K562 (cell line): ENCODE data around the gene NINJ2. TPM values are rescaled to one million over a fixed set of nuclear protein-coding genes. Genes with fewer than 3 reads are reported as not detected.

Experiments
- ATAC-seq: fragments of 200-7000 bp; cut with Tn5 transposase; 3 replicates; pipeline ENCODE4 v1.9.1; 2020; ENCODE audit warnings: moderate library complexity
- BruUV-seq: library from RNA; stranded (reverse); fragments of 400-500 nt; replicated peaks from 2 replicates; lab custom pipeline; 2021; lab: Mats Ljungman, UMichigan
- CTCF ChIA-PET: fragments of 300-600 bp; formaldehyde crosslinking; extraction: SDS; loops from one replicate; lab custom pipeline; 2021; ENCODE audit warnings: low intra/inter-chr PET ratio; lab: Yijun Ruan, JAX
- POLR2A ChIA-PET: fragments of 300-600, 350-650 bp; sonication (Branson Sonifier 250); formaldehyde crosslinking; extraction: SDS; loops from one replicate; lab custom pipeline; 2021; ENCODE audit warnings: antibody characterized with exemption, inconsistent platforms; lab: Yijun Ruan, JAX
- DNase-seq, 4 experiments: peaks; one replicate each; pipeline versions ENCODE4 v3.0.0 to v3.0.0-alpha.2; 2011 to 2018; ENCODE audit warnings: low spot score in 3 of 4, mixed read lengths in 3 of 4; ENCODE audit errors: extremely low read depth in 1 of 4
- FAIRE-seq: peaks from 2 replicates; lab custom pipeline; 2011; peaks lifted over from hg19 to GRCh38; lab: Jason Lieb, UNC
- H2AFZ ChIP-seq: 2 replicates; pipeline ENCODE4 v1.6.0; 2011; ENCODE audit warnings: low read depth, low read length, control low read depth, inconsistent platforms
- H3K27ac ChIP-seq: fragments of 200-600 bp; 3 replicates; pipeline ENCODE4 v1.8.0; 2011; ENCODE audit warnings: low read depth, mild to moderate bottlenecking, control low read depth, inconsistent platforms, low read length, moderate library complexity, mixed read lengths; ENCODE audit errors: extremely low read depth
- H3K27me3 ChIP-seq, 2 experiments: fragments of 300-600 bp in 1 of 2; 2 replicates in 1 of 2; 3 replicates in 1 of 2; pipeline versions ENCODE4 v1.6.0 to v1.8.0; 2011; ENCODE audit warnings: inconsistent platforms in 2 of 2, low read length in 2 of 2, mild to moderate bottlenecking in 1 of 2, mixed read lengths in 1 of 2, moderate library complexity in 1 of 2; ENCODE audit not compliant: control insufficient read depth in 2 of 2, insufficient read depth in 2 of 2
- H3K36me3 ChIP-seq: fragments of 300-600 bp; 3 replicates; pipeline ENCODE4 v1.8.0; 2011; ENCODE audit warnings: mild to moderate bottlenecking, low read length, inconsistent platforms; ENCODE audit not compliant: control insufficient read depth, insufficient read depth
- H3K4me1 ChIP-seq, 2 experiments: fragments of 200-600 bp in 1 of 2; replicated peaks in 1 of 2; 2 replicates in 1 of 2; 3 replicates in 1 of 2; pipeline versions ENCODE4 v1.5.1 to v1.8.0; 2011; ENCODE audit warnings: inconsistent platforms in 2 of 2, low read length in 2 of 2, mild to moderate bottlenecking in 1 of 2, mixed read lengths in 1 of 2, moderate library complexity in 1 of 2; ENCODE audit not compliant: control insufficient read depth in 2 of 2, insufficient read depth in 2 of 2
- H3K4me2 ChIP-seq: 2 replicates; pipeline ENCODE4 v1.6.1; 2011; ENCODE audit warnings: low read length, control low read depth, inconsistent platforms, mixed read lengths; ENCODE audit not compliant: insufficient read depth
- H3K4me3 ChIP-seq: fragments of 200-600 bp; sonication (generic), shearing (Covaris generic); 2 replicates; pipeline ENCODE4 v1.5.1; 2016; ENCODE audit warnings: control low read depth, inconsistent platforms
- H3K79me2 ChIP-seq: fragments of 200-600 bp; 3 replicates; pipeline ENCODE4 v1.8.0; 2011; ENCODE audit warnings: low read length, inconsistent platforms; ENCODE audit not compliant: control insufficient read depth, insufficient read depth
- H3K9ac ChIP-seq, 2 experiments: 2 replicates each; pipeline versions ENCODE4 v1.6.0 to v1.6.1; 2011; ENCODE audit warnings: low read depth in 2 of 2, low read length in 2 of 2, control low read depth in 1 of 2, inconsistent platforms in 1 of 2, mild to moderate bottlenecking in 1 of 2, mixed read lengths in 1 of 2; ENCODE audit not compliant: insufficient read depth in 1 of 2
- H3K9me1 ChIP-seq: one replicate; pipeline ENCODE4 v1.6.0; 2011; ENCODE audit warnings: inconsistent platforms, mild to moderate bottlenecking, low read length, moderate library complexity; ENCODE audit not compliant: control insufficient read depth, insufficient read depth
- H3K9me3 ChIP-seq: replicated peaks from 2 replicates; pipeline ENCODE4 v1.5.1; 2011; ENCODE audit warnings: low read depth, low read length, inconsistent platforms; ENCODE audit not compliant: control insufficient read depth, insufficient read depth
- H4K20me1 ChIP-seq: replicated peaks from 2 replicates; pipeline ENCODE4 v1.6.1; 2011; ENCODE audit warnings: low read length, inconsistent platforms, mixed read lengths; ENCODE audit not compliant: control insufficient read depth, insufficient read depth
- HEY1 ChIP-seq: fragments of 250-450 bp; sonication (Bioruptor Pico); IDR thresholded peaks from 2 replicates; pipeline ENCODE4 v1.5.0; 2020; ENCODE audit warnings: mild to moderate bottlenecking, moderate library complexity, borderline replicate concordance
- KDM5B ChIP-seq: fragments of 200-600 bp; sonication (generic); IDR thresholded peaks from 2 replicates; pipeline ENCODE4 v1.6.1; 2012; ENCODE audit warnings: low read depth, mild to moderate bottlenecking, moderate library complexity, low read length, control low read depth, inconsistent platforms; ENCODE audit not compliant: insufficient replicate concordance
- MCM2 ChIP-seq: fragments of 450-650 bp; IDR thresholded peaks from 2 replicates; pipeline ENCODE4 v1.6.1; 2017; ENCODE audit warnings: low read depth, mild to moderate bottlenecking
- MEF2D ChIP-seq: conservative IDR thresholded peaks from 2 replicates; pipeline ENCODE4 v1.6.1; 2016; ENCODE audit warnings: low read depth, missing genetic modification characterization, missing compliant biosample characterization
- NFE2L1 ChIP-seq: fragments of 450-650 bp; IDR thresholded peaks from 2 replicates; pipeline ENCODE4 v1.6.1; 2016; ENCODE audit warnings: missing genetic modification characterization, low read depth, mild to moderate bottlenecking, missing compliant biosample characterization, moderate library complexity, borderline replicate concordance
- PCBP2 ChIP-seq: fragments of 200-400 bp; formaldehyde crosslinking; IDR thresholded peaks from 2 replicates; pipeline ENCODE4 v1.6.1; 2018; ENCODE audit warnings: low read length, low read depth, mild to moderate bottlenecking, moderate library complexity; ENCODE audit not compliant: poor library complexity, severe bottlenecking
- POLR2AphosphoS2 ChIP-seq: IDR thresholded peaks from 2 replicates; pipeline ENCODE4 v1.6.1; 2012; ENCODE audit warnings: low read length, improper control_type of control experiment
- SRF ChIP-seq, 2 experiments: fragments of 250-450, 450-650 bp in 1 of 2; sonication (Bioruptor Pico) in 1 of 2; sonication (generic) in 1 of 2; formaldehyde crosslinking; IDR thresholded peaks; 2 replicates each; pipeline versions ENCODE4 v1.5.0 to v1.5.1; 2020 to 2022; ENCODE audit warnings: mild to moderate bottlenecking in 1 of 2, missing genetic modification reagents in 1 of 2
- ZNF263 ChIP-seq: sonication (generic); formaldehyde crosslinking; IDR thresholded peaks from 2 replicates; pipeline ENCODE4 v1.8.0; 2022; ENCODE audit warnings: mild to moderate bottlenecking, missing genetic modification reagents, borderline replicate concordance
- WGBS: fragments of 100-300 bp; shearing (Covaris generic); methylation state at CpG from one replicate; pipeline ENCODE4 v1.1.6; 2016; ENCODE audit warnings: low coverage, mixed read lengths; ENCODE audit not compliant: insufficient coverage; ENCODE audit errors: missing lambda C conversion rate; 5-methylcytosine and 5-hydroxymethylcytosine counted together
- in situ Hi-C: fragments of 300-500 bp; cut with MboI; formaldehyde crosslinking; loops from 4 replicates; pipeline ENCODE4 v1.15.0; 2018; ENCODE audit warnings: inconsistent platforms, mixed read lengths
- intact Hi-C: fragments of 100-400 bp; cut with micrococcal nuclease; formaldehyde crosslinking; loops from 2 replicates; pipeline ENCODE4 v1.14.2; 2022
- polyA plus RNA-seq, 8 experiments: library from polyadenylated mRNA; depleted of rRNA in 4 of 8; stranded (reverse) in 5 of 8; unstranded in 3 of 8; fragments of >200 nt; fragmentation: Nextera tagmentation in 2 of 8; fragmentation: Illumina TruSeq in 1 of 8; extraction: Ambion mirVana in 2 of 8; extraction: Trizol in 1 of 8; gene quantifications; 2 replicates each; pipeline versions ENCODE4 v1.2.1 to v1.2.3, GENCODE V29; 2011 to 2014; ENCODE audit warnings: inconsistent platforms in 1 of 8, missing spikeins in 1 of 8
- total RNA-seq, 7 experiments: library from RNA; depleted of rRNA in 6 of 7; stranded (reverse); fragments of >200 nt in 6 of 7; fragmentation: Illumina TruSeq in 2 of 7; extraction: Trizol in 2 of 7; gene quantifications; 2 replicates each; pipeline versions ENCODE4 v1.2.1 to v1.2.3, GENCODE V29; 2011 to 2021; ENCODE audit warnings: low replicate concordance in 1 of 7
- TF ChIP-seq, protein P1 (sequence below): sonication (generic); formaldehyde crosslinking; IDR thresholded peaks from 2 replicates; pipeline ENCODE4 v1.8.1; 2022; ENCODE audit warnings: missing genetic modification reagents
- TF ChIP-seq, protein P2 (sequence below): fragments of 450-650 bp; conservative IDR thresholded peaks from 2 replicates; pipeline ENCODE4 v1.6.1; 2016; ENCODE audit warnings: missing genetic modification characterization, low read depth, mild to moderate bottlenecking, missing compliant biosample characterization, moderate library complexity

Gene NINJ2
- total and polyA plus RNA-seq, 9 of the 15 experiments (the other 6 are each of a cell fraction or from before 2014, with no cell fraction given) = 2.6 to 16.0 (median 4.5) TPM

DNA sequence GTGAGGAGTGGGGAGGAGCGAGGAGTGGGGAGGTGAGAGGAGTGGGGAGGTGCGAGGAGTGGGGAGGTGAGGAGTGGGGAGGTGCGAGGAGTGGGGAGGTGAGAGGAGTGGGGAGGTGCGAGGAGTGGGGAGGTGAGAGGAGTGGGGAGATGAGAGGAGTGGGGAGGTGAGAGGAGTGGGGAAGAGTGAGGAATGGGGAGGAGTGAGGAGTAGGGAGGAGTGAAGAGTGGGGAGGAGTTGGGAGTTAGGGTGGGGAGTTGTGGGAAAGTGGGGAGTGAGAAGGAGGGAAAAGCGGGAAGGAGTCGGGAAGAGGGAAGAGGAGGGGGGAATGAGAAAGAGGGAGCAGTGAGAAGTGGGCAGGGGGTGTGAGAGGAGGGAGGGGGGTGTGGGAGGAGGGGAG is 117.4 kb downstream of the NINJ2 start:
- no peaks in the 10 kb centered on the region for H3K9me3 ChIP-seq
- ATAC-seq = no peak
- H3K79me2 ChIP-seq = no peaks in the 10 kb centered on the region
- H3K9ac ChIP-seq = no peak overlapping the region
- CTCF ChIA-PET = interaction anchor here (2.3 to 3.2 kb wide), 2 partner anchors 94 to 104 kb away, joined by 32 to 48 read pairs; no protein-coding TSS in a partner anchor
- 0 out of 2 replicates have a peak, but pooled peaks cover 5% of the 10 kb centered on the region for H4K20me1 ChIP-seq
- no CpG with 5 or more reads among the region's 6 CpGs for WGBS
- no peak for FAIRE-seq
- H3K27me3 ChIP-seq = peaks cover 3 to 46% of the 10 kb centered on the region in 2 experiments; a peak in 3 of 5 replicates
- H3K4me3 ChIP-seq = no peak overlapping the region
- TF ChIP-seq ZNF263 (peak; percentile 62; the same call in 1 of the 2 replicates), SRF (CRISPR knock-in tag; IDR thresholded peaks at IDR 0.05) (no peak)
- TF ChIP-seq, all 486 proteins: peak for 1
- in situ Hi-C loops = no loop called here
- no peak overlapping the region for H3K27ac ChIP-seq
- POLR2A ChIA-PET = no interaction called here
- no peak for DNase-seq
- H3K4me2 ChIP-seq = no peak overlapping the region
- H3K9me1 ChIP-seq = peaks cover 3% of the 10 kb centered on the region
- intact Hi-C loops = loop anchor here (2.0 kb wide), 1 partner anchor 91 kb away; no protein-coding TSS in a partner anchor
- no peaks in the 10 kb centered on the region for H3K36me3 ChIP-seq
- H2AFZ ChIP-seq = no peak overlapping the region
- no TSS peak for BruUV-seq
- peaks cover 0 to 19% of the 10 kb centered on the region in 2 experiments; a peak in 3 of 5 replicates for H3K4me1 ChIP-seq

DNA sequence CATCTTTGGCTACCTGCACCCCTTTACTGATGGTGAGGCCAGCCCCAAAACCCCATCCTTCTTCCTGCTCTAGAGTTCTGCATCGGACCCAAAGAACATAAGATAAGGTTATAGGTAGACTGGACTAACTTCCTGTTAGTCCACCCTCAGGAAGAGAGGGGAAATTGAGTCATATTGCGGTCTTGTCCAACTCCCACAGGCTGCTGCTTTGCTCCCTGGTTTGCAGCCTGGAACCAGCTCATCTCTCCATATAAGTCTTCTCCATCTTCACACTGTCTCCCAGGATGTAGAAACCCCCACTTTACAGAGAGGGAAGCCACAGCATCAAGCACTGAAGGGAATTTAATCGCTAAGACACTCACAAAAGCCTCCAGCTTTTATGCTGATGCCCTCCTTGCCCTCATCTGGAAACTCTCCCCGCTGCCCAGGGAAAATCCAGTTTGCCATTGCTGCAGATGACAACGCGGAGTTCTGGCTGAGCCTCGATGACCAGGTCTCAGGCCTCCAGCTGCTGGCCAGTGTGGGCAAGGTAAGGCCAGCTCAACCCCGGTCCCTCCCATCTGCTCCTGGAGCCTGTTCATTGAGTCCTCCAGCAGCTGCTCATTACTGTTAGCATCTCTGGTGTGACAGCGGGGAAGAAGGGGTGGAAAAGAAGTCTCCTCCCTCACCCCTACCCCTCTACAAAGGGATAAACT is 118.2 kb downstream of the NINJ2 start:
- CTCF ChIA-PET = interaction anchor here (3.2 kb wide), 1 partner anchor 93 kb away, joined by 48 read pairs; no protein-coding TSS in a partner anchor
- Histone ChIP-seq H3K9ac (no peak overlapping the region), H3K9me1 (peaks cover 3% of the 10 kb centered on the region), H3K79me2 (no peaks in the 10 kb centered on the region), H4K20me1 (0 out of 2 replicates have a peak, but pooled peaks cover 5% of the 10 kb centered on the region), H3K4me1 (peaks cover 0 to 19% of the 10 kb centered on the region in 2 experiments; a peak in 3 of 5 replicates), H3K9me3 (no peaks in the 10 kb centered on the region), H3K27me3 (peaks cover 3 to 41% of the 10 kb centered on the region in 2 experiments; a peak in 3 of 5 replicates), H3K36me3 (no peaks in the 10 kb centered on the region), H3K4me2 (no peak overlapping the region), H2AFZ (no peak overlapping the region), H3K27ac (no peak overlapping the region), H3K4me3 (no peak overlapping the region)
- ATAC-seq = no peak
- POLR2A ChIA-PET = interaction anchor here (0.5 to 1.0 kb wide), 2 partner anchors 15 to 191 kb away, joined by 3 to 4 read pairs; no protein-coding TSS in a partner anchor
- in situ Hi-C loops = loop anchor here (5.0 kb wide), 1 partner anchor 88 kb away; the partner anchor contains the start of gene B4GALNT3
- BruUV-seq = no TSS peak
- 4% methylated on average over 6 of the region's 9 CpGs for WGBS
- DNase-seq = no peak
- intact Hi-C loops = no loop called here
- no peak for FAIRE-seq
- TF ChIP-seq, protein P1, sequence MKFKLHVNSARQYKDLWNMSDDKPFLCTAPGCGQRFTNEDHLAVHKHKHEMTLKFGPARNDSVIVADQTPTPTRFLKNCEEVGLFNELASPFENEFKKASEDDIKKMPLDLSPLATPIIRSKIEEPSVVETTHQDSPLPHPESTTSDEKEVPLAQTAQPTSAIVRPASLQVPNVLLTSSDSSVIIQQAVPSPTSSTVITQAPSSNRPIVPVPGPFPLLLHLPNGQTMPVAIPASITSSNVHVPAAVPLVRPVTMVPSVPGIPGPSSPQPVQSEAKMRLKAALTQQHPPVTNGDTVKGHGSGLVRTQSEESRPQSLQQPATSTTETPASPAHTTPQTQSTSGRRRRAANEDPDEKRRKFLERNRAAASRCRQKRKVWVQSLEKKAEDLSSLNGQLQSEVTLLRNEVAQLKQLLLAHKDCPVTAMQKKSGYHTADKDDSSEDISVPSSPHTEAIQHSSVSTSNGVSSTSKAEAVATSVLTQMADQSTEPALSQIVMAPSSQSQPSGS (CRISPR knock-in tag) = no peak
- TF ChIP-seq, protein P2, sequence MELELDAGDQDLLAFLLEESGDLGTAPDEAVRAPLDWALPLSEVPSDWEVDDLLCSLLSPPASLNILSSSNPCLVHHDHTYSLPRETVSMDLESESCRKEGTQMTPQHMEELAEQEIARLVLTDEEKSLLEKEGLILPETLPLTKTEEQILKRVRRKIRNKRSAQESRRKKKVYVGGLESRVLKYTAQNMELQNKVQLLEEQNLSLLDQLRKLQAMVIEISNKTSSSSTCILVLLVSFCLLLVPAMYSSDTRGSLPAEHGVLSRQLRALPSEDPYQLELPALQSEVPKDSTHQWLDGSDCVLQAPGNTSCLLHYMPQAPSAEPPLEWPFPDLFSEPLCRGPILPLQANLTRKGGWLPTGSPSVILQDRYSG (tag) = no peak
- no peak for TF ChIP-seq PCBP2
- no peak for TF ChIP-seq HEY1
- no peak for TF ChIP-seq KDM5B
- no peak for TF ChIP-seq MEF2D (tag)
- TF ChIP-seq POLR2AphosphoS2 = no peak
- TF ChIP-seq NFE2L1 (tag) = no peak
- no peak for TF ChIP-seq MCM2
